Measurements from ENCODE around the gene PRDM11. TPM values are rescaled to one million over a fixed set of nuclear protein-coding genes. Genes with fewer than 3 reads are reported as not detected.
A peak's percentile ranks its signal among the peaks of the same experiment; 100 is the strongest.

Gene PRDM11
- total RNA-seq, 1 donor from 2014 or later, result 4.6 TPM

GRCh38 chr11:45208135-45208534 is 61.7 kb downstream of the PRDM11 start:
- TF ChIP-seq CTCF (conservative IDR thresholded peaks at IDR 0.05; ENCODE audit: low read depth, low read length), result no peak
- no peak overlapping the region for H3K4me3 ChIP-seq (ENCODE audit: low read depth, low read length)
- no peak for DNase-seq (ENCODE audit: low read depth)

- no peak for TF ChIP-seq CTCF (conservative IDR thresholded peaks at IDR 0.05; ENCODE audit: low read depth, low read length)
- DNase-seq (ENCODE audit: low read depth), result no peak
- H3K4me3 ChIP-seq (ENCODE audit: low read depth, low read length), result no peak overlapping the region
Measured at GRCh38 chr11:45209000-45209879, 62.8 kb downstream of the PRDM11 start.

GRCh38 chr11:45209891-45210699 is 63.7 kb downstream of the PRDM11 start:
- no peak overlapping the region for H3K4me3 ChIP-seq (ENCODE audit: low read depth, low read length)
- no peak for DNase-seq (ENCODE audit: low read depth)
- TF ChIP-seq CTCF (conservative IDR thresholded peaks at IDR 0.05; ENCODE audit: low read depth, low read length), result no peak

GRCh38 chr11:45210846-45211245 is 64.4 kb downstream of the PRDM11 start:
- no peak for TF ChIP-seq CTCF (conservative IDR thresholded peaks at IDR 0.05; ENCODE audit: low read depth, low read length)
- H3K4me3 ChIP-seq (ENCODE audit: low read depth, low read length), result no peak overlapping the region
- no peak for DNase-seq (ENCODE audit: low read depth)

- DNase-seq (ENCODE audit: low read depth), result no peak
- H3K4me3 ChIP-seq (ENCODE audit: low read depth, low read length), result no peak overlapping the region
- peak; percentile 33 for TF ChIP-seq CTCF (conservative IDR thresholded peaks at IDR 0.05; ENCODE audit: low read depth, low read length)
Measured at GRCh38 chr11:45211732-45212131, 65.3 kb downstream of the PRDM11 start.

GRCh38 chr11:45212566-45213315 is 66.3 kb downstream of the PRDM11 start:
- no peak for DNase-seq (ENCODE audit: low read depth)
- no peak for TF ChIP-seq CTCF (conservative IDR thresholded peaks at IDR 0.05; ENCODE audit: low read depth, low read length)
- no peak overlapping the region for H3K4me3 ChIP-seq (ENCODE audit: low read depth, low read length)
